Spleen (tissue), 7 donors: ENCODE measurements around the gene PDLIM3.

Experiments used
- POLR2A ChIP-seq, 3 donors: fragments of 450-650 bp; IDR thresholded peaks; one replicate each; pipeline ENCODE4 v1.5.1; 2017; ENCODE audit warnings: antibody characterized with exemption in 3 of 3, mild to moderate bottlenecking in 1 of 3
- TF ChIP-seq, protein P1 (sequence below), 11 experiments: fragments of 200-600 bp in 7 of 11; fragments of 450-650 bp in 4 of 11; sonication (generic) in 4 of 11; IDR thresholded peaks in 8 of 11; conservative IDR thresholded peaks in 3 of 11; 1 replicate in 7 of 11; 2 replicates in 4 of 11; pipeline versions ENCODE4 v1.4.0 to v1.8.0; 2016 to 2021; ENCODE audit warnings: antibody characterized with exemption in 11 of 11, inconsistent platforms in 4 of 11, mild to moderate bottlenecking in 1 of 11
- donor health status: DM: no; HTN: no; CAD: no; lungs with moderate emphysema.
- donor health status: DM: no; HTN: no; CAD: no.
- donor health status: DM: no; HTN: no; CAD: no.

DNA sequence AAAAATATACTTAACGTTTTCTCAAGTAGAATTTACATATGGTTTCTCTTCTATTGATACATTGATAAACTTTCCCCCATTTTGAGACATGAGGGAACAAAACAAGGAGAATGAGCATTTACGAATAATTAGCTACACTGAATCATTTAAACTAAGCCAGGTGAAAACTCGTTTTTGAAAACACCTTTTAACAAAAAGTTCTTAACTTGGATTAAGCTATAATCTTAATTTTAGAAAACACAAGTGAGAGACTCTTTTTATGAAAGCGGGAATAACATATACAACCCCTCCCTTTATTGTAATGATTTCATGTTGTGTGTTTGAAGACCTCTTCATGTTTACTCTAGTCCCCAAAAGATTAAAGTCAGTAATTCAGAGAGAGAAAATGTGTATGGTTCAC lies 20.1 kb downstream of the PDLIM3 start:
- TF ChIP-seq, protein P1, sequence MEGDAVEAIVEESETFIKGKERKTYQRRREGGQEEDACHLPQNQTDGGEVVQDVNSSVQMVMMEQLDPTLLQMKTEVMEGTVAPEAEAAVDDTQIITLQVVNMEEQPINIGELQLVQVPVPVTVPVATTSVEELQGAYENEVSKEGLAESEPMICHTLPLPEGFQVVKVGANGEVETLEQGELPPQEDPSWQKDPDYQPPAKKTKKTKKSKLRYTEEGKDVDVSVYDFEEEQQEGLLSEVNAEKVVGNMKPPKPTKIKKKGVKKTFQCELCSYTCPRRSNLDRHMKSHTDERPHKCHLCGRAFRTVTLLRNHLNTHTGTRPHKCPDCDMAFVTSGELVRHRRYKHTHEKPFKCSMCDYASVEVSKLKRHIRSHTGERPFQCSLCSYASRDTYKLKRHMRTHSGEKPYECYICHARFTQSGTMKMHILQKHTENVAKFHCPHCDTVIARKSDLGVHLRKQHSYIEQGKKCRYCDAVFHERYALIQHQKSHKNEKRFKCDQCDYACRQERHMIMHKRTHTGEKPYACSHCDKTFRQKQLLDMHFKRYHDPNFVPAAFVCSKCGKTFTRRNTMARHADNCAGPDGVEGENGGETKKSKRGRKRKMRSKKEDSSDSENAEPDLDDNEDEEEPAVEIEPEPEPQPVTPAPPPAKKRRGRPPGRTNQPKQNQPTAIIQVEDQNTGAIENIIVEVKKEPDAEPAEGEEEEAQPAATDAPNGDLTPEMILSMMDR (IDR thresholded peaks at IDR 0.05 in 8 of 11, conservative IDR thresholded peaks at IDR 0.05 in 3 of 11): no peak
- no peak for TF ChIP-seq POLR2A (IDR thresholded peaks at IDR 0.05)
